Prostate gland (tissue), 2 donors: ENCODE data around the gene DRAM2. TPM values are rescaled to one million over a fixed set of nuclear protein-coding genes. Genes with fewer than 3 reads are reported as not detected.

ENCODE experiments used
- DNase-seq: peaks from one replicate; pipeline ENCODE4 v3.0.0-alpha.2; 2019; ENCODE audit warnings: low spot score
- H3K27ac ChIP-seq, 2 donors: fragments of 200-600 bp; sonication (generic); 2 replicates each; pipeline ENCODE4 v1.5.1; 2017 to 2019
- H3K27me3 ChIP-seq: fragments of 200-600 bp; sonication (generic); replicated peaks from 2 replicates; pipeline ENCODE4 v1.5.1; 2019; ENCODE audit not compliant: insufficient read depth
- H3K36me3 ChIP-seq, 2 donors: fragments of 200-600 bp; sonication (generic); 1 replicate in 1 of 2; 2 replicates in 1 of 2; pipeline versions ENCODE4 v1.5.1 to v1.8.1; 2017 to 2019
- H3K4me1 ChIP-seq: fragments of 200-600 bp; sonication (generic); replicated peaks from 2 replicates; pipeline ENCODE4 v1.5.1; 2019
- H3K4me3 ChIP-seq, 2 donors: fragments of 200-600 bp; sonication (generic); 2 replicates each; pipeline ENCODE4 v1.5.1; 2017 to 2019
- H3K9me3 ChIP-seq: fragments of 200-600 bp; sonication (generic); 2 replicates; pipeline ENCODE4 v1.5.1; 2017
- CTCF ChIP-seq, 4 experiments: fragments of 200-600 bp in 2 of 4; fragments of 450-650 bp in 2 of 4; sonication (generic) in 2 of 4; IDR thresholded peaks; 1 replicate in 3 of 4; 2 replicates in 1 of 4; pipeline ENCODE4 v1.5.1; 2016 to 2019; ENCODE audit warnings: antibody characterized with exemption in 4 of 4, mild to moderate bottlenecking in 2 of 4, moderate library complexity in 2 of 4
- POLR2A ChIP-seq: fragments of 450-650 bp; IDR thresholded peaks from one replicate; pipeline ENCODE4 v1.6.1; 2016; ENCODE audit warnings: antibody characterized with exemption, mild to moderate bottlenecking
- POLR2AphosphoS5 ChIP-seq: sonication (generic); formaldehyde crosslinking; IDR thresholded peaks from one replicate; pipeline ENCODE4 v1.6.1; 2017; ENCODE audit warnings: antibody characterized with exemption
- WGBS: methylation state at CpG from one replicate; pipeline ENCODE4 v1.1.5; 2018; 5-methylcytosine and 5-hydroxymethylcytosine counted together
- intact Hi-C: fragments of 100-400 bp; cut with DNase I; formaldehyde crosslinking; loops from one replicate; pipeline ENCODE4 v1.14.2; 2022
- total RNA-seq, 2 donors: library from RNA; depleted of rRNA; stranded (reverse); fragments of >200 nt; gene quantifications; one replicate each; pipeline ENCODE4 v1.1.0, GENCODE V29; 2016

Gene DRAM2
- total RNA-seq, 2 donors from 2014 or later, result 33.3 to 47.8 TPM

- Histone ChIP-seq H3K4me1 (no peaks in the 10 kb centered on the region), H3K9me3 (no peaks in the 10 kb centered on the region), H3K4me3 (no peak overlapping the region), H3K27me3 (no peaks in the 10 kb centered on the region), H3K27ac (no peak overlapping the region), H3K36me3 (no peaks in the 10 kb centered on the region)
- intact Hi-C loops, result no loop called here
- TF ChIP-seq CTCF (IDR thresholded peaks at IDR 0.05) (no peak), POLR2A (no peak), POLR2AphosphoS5 (no peak)
- DNase-seq, result no peak
Observed at GRCh38 chr1:111179968-111180533, 40.2 kb upstream of the DRAM2 start.

- Histone ChIP-seq H3K36me3 (no peaks in the 10 kb centered on the region), H3K4me3 (no peak overlapping the region), H3K27me3 (no peaks in the 10 kb centered on the region), H3K27ac (no peak overlapping the region), H3K4me1 (no peaks in the 10 kb centered on the region), H3K9me3 (no peaks in the 10 kb centered on the region)
- no peak for DNase-seq
- 80% methylated on average over 1 of the region's 1 CpG for WGBS
- intact Hi-C loops, result no loop called here
- TF ChIP-seq POLR2A, result no peak
- no peak for TF ChIP-seq POLR2AphosphoS5
- no peak for TF ChIP-seq CTCF (IDR thresholded peaks at IDR 0.05)
Observed at GRCh38 chr1:111176678-111177077, 36.8 kb upstream of the DRAM2 start.

DNA sequence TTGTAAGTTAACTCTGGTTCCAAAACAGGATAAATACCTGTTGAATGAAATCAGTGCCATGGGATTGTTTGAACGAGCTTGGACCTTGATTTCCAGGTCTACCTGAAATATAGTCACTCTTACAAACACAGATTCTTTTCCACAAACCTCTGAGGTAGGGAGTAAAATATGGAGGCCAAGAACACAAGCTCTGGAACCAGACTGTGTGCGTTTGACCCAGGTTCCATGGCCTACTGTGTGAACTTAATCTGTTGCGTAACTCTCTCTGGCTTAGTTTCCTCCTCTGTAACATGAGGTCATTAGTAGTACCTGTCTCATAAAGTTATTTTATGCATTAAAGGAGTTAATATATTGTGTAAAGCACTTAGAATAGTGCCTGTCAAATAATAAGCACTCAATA lies 35.5 kb upstream of the DRAM2 start:
- intact Hi-C loops, result no loop called here
- no peak for DNase-seq
- no peaks in the 10 kb centered on the region for H3K36me3 ChIP-seq
- H3K4me1 ChIP-seq, result no peaks in the 10 kb centered on the region
- H3K27ac ChIP-seq, result no peak overlapping the region
- no peak overlapping the region for H3K4me3 ChIP-seq
- no peaks in the 10 kb centered on the region for H3K9me3 ChIP-seq
- TF ChIP-seq POLR2AphosphoS5 (no peak), POLR2A (no peak), CTCF (IDR thresholded peaks at IDR 0.05) (no peak)
- no peaks in the 10 kb centered on the region for H3K27me3 ChIP-seq
- WGBS, result 92% methylated on average over 3 of the region's 3 CpGs

GRCh38 chr1:111174070-111174469 lies 34.2 kb upstream of the DRAM2 start:
- intact Hi-C loops, result no loop called here
- Histone ChIP-seq H3K27me3 (no peaks in the 10 kb centered on the region), H3K27ac (no peak overlapping the region), H3K4me3 (no peak overlapping the region), H3K9me3 (no peaks in the 10 kb centered on the region), H3K36me3 (no peaks in the 10 kb centered on the region), H3K4me1 (no peaks in the 10 kb centered on the region)
- no peak for TF ChIP-seq POLR2A
- TF ChIP-seq CTCF (IDR thresholded peaks at IDR 0.05), result no peak
- no peak for TF ChIP-seq POLR2AphosphoS5
- no peak for DNase-seq

- H3K4me1 ChIP-seq, result no peaks in the 10 kb centered on the region
- H3K9me3 ChIP-seq, result no peaks in the 10 kb centered on the region
- H3K36me3 ChIP-seq, result no peaks in the 10 kb centered on the region
- no peaks in the 10 kb centered on the region for H3K27me3 ChIP-seq
- no peak overlapping the region for H3K27ac ChIP-seq
- TF ChIP-seq CTCF (IDR thresholded peaks at IDR 0.05) (no peak), POLR2AphosphoS5 (no peak), POLR2A (no peak)
- intact Hi-C loops, result no loop called here
- no peak for DNase-seq
- no peak overlapping the region for H3K4me3 ChIP-seq
Observed at GRCh38 chr1:111172463-111172862, 32.6 kb upstream of the DRAM2 start.
